Fibroblast of peridontal ligament (primary cell): ENCODE results near the gene CIAPIN1.
A peak's percentile ranks its signal among the peaks of the same experiment; 100 is the strongest.

Experiments
- DNase-seq: peaks from one replicate; pipeline ENCODE4 v3.0.0-alpha.2; 2010; ENCODE audit errors: extremely low read depth

CIAPIN1 gene

DNA sequence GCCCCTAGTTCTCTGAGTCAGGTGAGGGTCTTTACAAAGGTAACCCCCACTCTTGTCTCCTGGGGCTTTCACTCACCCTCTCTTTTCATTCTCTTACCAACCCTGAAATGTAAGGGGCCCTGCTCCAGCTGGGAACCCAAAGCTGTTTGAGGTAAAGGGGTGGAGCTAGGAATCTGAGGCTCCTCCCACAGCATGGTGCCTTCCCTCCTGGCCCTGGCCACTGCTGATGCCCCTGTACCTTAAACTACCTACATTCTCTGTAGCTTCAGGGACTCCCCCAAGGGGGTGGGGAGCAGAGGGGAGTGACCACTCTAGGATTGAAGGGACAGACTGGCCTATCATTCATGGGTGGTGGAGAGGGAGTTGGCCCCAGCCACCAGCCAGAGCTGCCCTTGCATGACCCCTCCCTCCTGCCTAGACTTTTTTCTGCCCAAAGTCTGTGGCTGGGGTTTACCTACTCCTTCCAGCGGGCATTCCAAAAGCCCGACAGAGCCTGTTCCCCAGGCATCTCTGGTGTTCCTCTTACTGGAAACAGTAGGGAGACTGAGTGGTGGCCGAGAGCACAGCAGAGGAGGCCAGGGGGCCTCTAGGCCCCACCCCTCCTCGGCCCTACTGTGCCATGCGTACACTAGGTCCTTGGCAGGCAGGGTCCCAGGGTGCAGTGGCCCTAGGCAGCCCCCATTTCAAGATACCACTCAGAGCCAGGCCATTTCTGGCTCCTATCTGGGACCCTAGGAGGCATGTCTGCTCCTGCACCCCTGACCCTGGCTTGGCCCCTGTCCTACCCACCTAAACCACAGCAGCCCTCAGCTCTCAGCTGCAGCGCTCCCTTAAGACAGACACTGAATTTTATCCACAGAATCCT lies 29.6 kb upstream of the CIAPIN1 start:
- DNase-seq: no peak

DNA sequence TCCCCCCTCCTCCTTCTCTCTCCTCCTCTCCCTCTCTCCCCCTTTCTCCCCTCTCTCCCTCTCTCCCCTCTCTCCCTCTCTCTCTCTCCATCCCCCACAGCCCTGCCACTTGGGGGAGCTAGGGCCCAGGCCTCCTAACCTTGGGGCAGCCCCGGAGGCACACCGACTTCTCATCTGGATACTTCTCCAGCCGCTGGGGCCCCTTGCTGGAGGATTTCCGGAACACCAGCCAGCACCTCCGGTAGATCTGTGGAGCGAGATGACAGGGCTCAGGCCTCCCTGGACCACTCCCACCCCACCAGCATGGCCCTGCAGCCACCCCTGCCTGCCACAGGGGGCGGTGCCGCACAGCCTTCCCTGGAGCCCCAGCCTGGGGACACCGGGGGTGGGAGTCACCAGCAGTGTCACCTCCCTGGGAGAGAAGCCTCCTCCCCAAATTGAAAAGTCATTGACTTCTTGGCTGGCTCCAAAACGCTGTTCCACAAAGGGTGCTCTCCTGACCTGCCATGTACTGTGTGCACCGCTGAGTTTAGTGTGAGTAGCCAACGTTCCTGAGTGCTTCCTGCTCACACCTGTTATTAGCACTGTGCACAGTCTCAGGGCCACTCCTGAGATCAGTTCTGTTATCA lies 28.6 kb upstream of the CIAPIN1 start:
- no peak for DNase-seq

DNA sequence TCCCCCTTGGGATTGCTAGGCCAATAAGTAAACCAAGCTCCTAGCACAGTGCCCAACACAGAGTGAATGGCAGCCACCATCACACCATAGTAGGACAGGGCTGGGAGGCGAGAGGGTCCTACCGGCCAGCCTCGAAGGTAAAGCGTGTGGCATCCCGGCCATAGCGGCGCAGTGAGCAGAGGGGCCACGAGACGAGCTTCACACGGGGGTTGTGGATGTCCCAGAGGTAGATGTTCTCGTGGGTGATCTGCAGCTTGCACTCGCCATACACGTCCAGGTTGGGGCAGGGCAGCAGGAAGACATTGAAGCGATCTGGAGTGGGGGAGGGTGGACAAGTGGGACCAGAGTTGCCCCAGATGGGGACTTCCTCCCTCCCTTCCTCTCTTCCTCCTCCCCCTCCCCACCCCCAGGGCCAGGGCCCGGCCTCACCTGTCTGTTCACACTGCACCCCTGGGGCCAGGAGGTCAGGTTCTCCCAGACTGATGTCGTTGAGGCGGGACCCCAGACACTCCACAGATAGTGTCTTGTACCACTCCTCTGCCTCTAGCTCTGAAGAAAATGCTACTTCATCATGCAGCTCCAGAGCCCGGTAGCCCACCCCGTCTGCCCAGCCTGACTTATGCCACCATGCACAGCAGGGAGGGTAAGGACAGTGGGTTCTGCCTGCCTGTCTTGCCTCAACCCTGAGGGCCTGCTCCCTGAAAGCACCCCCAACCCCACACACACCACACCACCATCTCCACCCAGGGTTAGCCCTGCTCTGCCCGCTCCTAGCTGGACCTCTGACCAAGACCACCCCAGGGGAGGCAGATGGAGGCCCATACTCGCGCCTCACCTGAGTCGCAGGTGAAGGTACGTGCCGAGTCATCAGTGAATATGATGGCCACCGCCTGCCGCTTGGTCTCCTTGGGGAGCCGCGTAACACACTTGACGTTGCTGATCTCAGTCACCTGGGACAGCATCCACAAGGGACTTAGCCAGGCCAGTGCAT lies 27.8 kb upstream of the CIAPIN1 start:
- no peak for DNase-seq

DNA sequence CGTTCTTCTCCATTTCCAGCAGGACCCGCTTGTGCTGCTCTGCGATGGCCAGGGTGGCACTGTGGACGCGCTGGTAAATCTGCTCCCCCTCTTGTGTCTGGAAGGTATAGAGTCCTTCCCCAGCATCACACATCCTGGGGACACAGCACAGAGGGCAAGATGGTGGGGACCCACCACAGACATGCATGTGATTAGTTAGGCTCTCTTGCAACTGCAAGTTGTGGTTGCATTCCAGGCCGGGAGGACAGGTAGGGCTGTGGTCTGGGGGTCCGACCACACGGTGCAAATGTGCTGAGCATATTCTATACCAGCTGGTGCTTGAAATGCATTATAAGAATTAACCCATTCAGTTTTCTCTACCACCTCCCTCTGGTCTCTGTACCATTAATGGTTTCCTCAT lies 26.7 kb upstream of the CIAPIN1 start:
- no peak for DNase-seq

DNA sequence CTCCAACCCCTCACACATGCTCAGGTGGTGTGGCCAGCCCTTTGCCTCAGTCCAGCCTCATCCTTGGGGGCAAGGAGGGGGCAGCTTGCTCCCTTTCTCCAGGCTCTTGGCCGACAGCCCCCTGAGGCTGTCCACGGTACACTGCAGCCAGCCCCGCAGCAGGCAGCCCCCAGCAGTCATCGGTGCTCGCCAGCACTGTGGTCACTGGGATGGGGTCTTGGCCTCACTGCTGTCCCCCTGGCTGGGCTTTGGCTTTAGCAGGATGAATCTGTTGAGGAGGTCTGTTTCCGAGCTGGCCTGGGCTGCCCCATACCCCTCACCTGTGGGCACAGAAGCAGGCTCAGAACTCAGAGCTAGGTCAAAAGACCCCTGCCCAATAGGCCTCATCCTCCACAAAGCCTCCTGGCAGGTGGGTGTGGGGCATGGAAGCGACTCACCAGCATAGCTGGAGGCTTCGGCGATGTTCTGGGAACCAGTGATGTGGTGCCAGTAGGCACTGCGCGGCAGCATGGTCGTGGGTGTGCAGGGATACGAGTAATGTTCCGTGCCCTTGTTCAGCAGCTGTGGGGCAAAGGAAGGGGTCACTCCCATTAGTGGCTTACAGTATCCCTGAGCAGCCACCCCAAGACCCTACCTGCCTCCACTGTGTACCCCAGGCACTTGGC lies 26.1 kb upstream of the CIAPIN1 start:
- DNase-seq: no peak

DNA sequence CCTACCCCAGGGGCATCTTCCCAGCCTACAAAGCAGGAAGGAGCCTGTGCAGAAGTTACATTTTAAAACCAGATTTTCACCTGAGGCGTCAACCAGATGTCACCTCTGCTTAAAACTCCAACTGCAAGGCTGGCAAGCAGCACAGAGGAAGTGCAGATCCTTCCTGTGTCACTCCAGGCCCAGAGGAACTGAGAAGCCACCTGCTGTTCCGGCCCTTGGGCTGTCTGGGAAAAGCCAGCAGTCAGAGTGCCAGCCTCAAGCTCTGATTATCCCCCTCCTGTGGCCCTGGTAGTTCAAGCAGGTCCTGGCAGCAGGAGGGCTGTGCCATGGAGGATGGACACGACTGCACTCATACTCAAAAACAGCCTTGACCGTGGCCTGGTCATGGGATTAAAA lies 25.5 kb upstream of the CIAPIN1 start:
- no peak for DNase-seq

DNA sequence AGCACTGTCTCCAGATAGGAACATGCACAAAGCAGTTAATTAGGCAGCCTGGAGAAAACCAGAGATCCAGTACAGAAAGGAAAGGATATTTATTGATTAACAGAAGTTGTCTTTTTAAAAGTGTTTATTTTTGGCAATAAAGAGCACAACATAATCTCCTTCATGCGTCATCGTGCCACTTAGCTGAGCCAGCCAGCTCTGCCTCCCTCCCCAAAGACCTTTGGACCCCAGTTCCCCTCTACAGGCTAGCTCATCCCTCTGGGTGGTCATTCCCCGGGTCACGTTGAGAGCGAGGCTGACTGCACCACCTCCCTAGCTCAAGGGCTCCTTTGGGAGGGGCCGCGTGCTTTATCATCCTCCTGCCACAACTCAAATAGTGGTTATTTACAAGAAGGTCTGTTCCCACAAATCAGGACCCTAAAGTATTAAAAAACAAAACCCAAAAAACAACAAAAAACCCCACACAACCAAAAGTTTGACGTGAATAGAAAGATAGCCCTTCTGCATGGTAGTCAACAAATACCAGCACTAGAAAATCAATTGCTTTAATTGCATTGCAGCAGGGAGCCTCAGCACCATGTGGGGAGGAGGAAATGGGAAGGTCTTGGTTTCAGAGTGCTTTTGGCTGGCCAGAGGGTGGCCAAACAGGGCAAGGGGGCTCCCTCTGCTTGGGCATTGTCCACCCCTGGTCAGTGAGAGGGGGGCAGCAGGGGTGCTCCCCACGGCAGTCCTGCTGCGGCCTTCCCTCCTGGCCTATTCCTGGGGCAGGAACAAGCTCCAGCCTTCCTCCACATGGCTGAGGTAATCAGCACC lies 24.9 kb upstream of the CIAPIN1 start:
- DNase-seq: no peak

DNA sequence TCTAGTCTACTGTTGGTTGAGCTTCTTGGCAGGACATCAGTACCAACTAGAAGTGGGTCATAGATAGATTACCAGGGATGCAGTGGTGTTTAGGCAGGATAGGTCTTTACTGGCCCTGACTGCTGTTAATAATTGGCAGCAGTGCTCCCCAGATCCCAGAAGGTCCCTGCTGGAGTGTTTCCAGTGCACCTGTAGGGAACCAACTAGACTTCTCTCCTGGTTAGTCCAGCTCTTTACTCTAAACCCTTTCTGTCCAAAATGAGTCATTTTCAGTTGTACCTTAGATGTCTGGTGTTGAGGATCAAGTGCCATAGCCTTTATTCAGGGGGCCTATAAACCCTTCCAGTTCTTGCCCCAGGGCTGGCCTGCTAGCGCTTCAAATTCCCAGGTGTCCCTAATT lies 24.0 kb upstream of the CIAPIN1 start:
- no peak for DNase-seq

DNA sequence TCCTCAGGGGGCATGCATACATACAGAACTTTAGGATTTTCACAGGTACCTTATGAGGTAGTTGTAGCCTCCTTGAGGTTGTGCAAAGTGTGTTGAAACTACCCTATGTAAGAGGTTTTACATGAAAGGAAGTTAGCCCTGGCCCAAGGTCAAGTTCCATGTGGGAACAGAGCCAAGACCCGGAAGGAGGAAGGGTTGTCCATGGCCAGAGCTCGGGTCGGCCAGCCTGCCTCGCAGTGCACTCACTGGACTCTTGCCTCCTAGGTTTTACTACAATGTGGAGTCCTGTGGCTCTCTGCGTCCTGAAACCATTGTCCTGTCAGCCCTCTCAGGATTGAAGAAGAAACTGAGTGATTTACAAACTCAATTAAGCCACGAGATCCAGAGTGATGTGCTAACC lies 23.5 kb upstream of the CIAPIN1 start:
- DNase-seq: peak; percentile 17

DNA sequence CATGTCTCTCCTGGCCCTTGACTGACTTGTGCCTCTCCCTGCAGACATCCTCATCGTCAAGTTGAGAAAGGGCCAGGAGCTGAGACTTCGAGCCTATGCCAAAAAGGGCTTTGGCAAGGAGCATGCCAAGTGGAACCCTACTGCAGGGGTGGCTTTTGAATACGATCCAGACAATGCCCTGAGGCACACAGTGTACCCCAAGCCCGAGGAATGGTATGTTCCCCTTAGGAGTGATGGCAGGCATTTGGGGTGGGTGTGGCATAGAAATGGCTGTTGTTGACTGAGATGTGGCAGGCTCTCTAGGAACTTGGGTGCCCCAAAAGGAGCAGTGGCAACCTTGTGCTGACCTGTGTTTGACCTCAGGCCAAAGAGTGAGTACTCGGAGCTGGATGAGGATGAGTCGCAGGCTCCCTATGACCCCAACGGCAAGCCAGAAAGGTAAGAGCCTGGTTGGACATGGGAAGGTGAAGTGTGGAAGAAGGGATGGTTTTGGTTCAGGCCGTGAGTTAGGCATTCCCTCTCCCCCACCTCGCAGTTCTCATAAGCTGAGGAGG lies 22.8 kb upstream of the CIAPIN1 start:
- no peak for DNase-seq

DNA sequence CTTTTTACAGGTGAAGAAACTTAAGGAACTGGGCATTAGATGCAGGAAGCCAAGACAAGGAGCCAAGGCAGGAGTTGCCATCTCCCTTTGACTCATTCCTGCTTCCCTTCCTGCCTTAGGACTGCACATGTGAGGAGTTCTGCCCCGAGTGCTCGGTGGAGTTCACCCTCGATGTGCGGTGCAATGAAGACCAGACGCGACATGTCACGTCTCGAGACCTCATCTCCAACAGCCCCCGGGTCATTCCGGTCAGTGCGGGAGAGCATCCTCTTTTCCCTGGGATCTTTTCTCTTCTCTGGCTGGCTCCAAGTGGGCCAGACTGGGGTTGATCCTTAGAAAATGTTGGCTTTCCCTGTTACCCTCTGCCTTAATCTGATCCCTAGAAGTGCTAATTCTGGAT lies 21.9 kb upstream of the CIAPIN1 start:
- DNase-seq: no peak

DNA sequence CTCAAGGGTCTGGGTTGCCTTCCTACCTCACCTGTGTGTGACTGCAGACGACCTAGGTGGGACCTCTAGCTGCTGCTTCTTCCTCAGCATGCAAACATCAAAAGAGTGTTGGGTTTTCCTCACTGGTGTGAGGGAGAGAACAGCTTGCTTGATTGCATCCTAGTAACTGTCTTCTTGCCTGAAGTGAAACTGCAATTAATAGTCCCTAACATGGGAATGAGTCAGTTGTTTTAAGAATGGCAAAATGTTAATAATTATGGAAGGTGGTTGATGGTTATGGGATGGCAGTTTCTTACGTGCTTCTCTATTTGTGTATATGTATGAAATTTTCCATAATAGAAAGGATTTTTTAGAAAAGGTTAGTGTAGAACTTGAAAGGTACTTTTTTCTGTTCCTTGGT lies 21.2 kb upstream of the CIAPIN1 start:
- no peak for DNase-seq

DNA sequence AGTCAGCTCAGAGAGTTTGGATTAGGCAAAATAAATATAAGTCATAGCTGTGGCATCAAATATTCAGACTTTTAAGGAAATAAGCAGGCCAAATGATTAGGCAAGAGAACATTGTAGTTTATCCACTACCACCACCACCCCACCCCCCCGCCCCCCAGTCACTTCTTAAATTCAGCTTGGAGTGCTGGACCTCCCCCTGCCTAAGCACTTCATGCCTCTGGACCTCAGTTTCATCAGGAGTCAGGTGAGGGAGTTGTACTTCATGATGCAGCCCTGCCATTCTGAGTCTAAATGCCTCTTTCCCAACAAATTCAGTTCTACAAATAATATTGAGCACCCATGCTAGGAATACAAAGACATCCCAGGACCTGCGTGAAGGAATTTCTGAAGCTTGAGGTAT lies 17.3 kb upstream of the CIAPIN1 start:
- DNase-seq: no peak

DNA sequence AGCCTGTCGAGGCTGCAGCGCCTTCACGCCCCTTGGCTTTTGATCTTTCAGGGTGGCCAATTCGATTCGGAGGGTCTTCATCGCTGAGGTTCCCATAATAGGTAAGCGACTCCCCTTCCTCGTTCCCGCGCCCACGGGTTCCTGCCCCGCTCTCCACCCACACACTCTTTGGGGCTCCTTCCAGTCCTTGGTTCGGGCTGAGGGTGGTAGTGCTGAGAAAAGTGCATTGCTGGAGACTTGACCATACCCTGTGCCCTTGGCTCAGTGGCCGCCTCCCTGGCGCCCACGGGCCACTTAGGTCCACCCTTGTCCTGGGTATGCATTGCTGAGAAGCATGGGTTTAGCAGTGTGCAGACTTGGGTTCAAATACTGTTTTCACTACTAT lies 15.8 kb upstream of the CIAPIN1 start:
- DNase-seq: no peak

DNA sequence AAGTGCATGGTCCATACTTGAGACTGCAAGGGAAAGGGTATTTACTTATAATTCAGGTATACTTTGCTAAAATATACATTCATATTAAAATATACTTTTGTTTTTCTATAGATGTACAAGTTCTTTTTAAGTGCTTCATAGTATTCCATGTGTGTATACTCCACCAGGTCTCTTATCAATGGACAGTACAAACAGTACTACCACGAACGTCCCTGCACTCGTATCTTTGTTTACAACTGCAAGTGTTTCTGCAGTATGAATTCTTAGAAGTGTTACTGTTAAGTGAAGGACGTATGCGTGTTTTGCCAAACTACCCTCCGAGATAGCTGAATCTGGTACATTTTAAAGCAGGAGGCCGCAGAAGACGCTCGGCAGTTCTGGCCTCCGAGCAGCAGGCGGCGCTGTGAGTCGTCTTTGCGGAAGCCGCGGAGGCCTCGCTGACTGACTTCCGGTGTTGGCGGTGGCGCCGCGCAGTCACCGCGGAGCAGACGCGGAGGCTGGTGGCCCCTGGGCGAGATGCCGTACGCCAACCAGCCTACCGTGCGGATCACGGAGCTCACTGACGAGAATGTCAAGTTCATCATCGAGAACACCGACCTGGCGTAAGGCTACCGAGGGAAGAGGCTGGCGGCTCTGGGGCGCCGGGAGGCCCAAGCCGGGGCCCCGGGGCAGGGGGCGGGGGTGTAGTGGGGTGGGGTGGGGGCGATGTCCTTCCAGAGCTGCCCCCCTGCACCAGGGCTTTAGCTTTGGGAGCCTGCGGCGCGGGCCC lies 15.2 kb upstream of the CIAPIN1 start, which contains the start of gene POLR2C:
Gene POLR2C (plus strand): TSS at position 471 of the 769 bp plus-strand sequence. CDS start 46 bp downstream, at position 517.
- peak; percentile 85 for DNase-seq

DNA sequence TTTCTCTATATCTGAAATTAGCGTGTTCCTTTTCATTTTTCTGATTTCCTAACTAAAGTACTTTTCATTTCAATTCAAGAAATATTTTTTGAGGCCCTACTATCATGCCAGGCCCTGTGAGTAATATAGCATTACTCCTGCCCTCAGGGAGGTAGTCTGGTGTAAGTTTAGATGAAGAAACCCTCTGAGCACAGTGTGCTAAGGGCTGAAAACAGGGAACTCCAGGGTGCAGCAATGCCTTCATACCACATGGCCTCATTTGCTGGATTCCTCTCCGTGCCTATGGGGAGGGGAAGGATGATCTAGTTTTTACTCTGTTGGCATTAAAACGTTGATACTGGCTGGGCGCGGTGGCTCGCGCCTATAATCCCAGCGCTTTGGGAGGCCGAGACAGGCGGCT lies 4.8 kb upstream of the CIAPIN1 start:
- no peak for DNase-seq

DNA sequence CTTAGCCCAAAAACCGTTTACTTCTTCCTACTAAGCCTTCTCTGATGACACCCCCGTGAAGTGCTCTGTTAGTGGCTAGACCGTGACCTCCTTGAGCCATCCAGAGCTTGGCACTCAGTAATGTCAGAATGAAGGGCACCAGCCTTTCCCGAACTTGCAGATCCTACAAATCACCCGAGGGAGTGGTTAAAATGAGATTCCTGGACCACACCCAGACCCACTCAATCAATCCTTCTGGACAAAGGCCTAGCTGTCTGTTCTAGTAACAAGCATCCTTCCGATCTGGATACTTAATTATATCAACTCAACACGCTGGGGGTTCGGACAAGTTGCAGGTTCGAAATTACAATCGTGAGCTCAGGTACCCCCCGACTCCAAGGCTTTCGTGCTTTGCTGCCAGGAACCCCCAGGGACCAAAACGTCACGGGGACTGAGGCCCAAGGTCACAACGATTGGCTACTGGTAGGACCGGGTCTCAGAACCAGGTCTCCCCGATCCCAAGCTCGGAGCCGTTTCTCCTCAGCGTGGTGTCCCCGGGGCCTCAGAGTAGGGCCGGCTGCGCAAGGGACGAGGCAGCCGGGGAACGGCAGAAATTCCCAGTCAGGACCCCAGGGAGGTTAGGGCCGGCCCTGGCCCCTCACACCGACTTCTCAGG lies 527 bp downstream of the CIAPIN1 start:
- DNase-seq: peak; percentile 33

DNA sequence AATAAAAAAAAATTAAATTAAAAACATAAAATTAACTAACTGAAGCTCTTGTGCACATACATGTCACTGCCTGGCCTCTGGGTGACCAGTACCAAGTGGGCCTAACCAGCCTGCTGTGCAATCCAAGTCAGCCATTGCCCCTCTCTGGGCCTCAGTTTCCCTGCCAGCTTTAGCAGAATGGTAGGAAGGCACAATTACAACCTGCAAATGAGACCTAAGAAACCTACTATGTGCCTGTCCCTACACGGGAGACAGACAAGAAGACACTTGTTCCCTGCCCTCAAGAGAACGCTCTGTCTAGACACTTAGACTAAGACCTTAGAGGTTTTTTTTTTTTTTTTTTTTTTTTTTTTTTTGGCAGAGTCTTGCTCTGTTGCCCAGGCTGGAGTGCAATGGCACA lies 1.7 kb downstream of the CIAPIN1 start:
- DNase-seq: no peak

DNA sequence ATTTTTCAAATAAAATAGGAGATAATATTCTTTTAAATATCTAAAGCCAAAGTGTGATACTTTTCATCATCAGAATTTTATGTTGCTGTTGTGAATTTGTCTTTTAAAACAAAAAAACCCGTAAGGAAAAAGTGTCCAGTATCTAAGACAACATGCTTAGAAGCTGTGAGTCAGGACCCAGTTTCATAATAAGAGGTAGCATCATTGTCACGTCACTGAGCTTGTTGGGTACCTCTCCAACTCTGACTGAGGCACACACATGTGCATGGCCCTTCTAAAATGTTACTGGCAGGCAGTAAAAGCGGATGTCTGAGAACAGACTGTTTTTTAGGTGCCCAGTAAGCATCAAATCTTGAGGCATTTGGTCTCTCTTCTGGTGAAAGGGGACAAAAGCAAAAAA lies 2.5 kb downstream of the CIAPIN1 start:
- peak; percentile 60 for DNase-seq
